Astrocyte (in vitro differentiated cells and primary cell): Measurements from ENCODE around the gene IKZF2.

Experiments used
- EZH2 ChIP-seq: IDR thresholded peaks from 2 replicates; pipeline ENCODE4 v1.6.1; 2012; ENCODE audit warnings: mild to moderate bottlenecking, low read length, inconsistent platforms; ENCODE audit not compliant: insufficient read depth
- TF ChIP-seq, protein P1 (sequence below): IDR thresholded peaks from 2 replicates; pipeline ENCODE4 v1.5.1; 2011; ENCODE audit warnings: low read depth, mild to moderate bottlenecking, inconsistent platforms, low read length, moderate library complexity; ENCODE audit not compliant: insufficient read depth

DNA sequence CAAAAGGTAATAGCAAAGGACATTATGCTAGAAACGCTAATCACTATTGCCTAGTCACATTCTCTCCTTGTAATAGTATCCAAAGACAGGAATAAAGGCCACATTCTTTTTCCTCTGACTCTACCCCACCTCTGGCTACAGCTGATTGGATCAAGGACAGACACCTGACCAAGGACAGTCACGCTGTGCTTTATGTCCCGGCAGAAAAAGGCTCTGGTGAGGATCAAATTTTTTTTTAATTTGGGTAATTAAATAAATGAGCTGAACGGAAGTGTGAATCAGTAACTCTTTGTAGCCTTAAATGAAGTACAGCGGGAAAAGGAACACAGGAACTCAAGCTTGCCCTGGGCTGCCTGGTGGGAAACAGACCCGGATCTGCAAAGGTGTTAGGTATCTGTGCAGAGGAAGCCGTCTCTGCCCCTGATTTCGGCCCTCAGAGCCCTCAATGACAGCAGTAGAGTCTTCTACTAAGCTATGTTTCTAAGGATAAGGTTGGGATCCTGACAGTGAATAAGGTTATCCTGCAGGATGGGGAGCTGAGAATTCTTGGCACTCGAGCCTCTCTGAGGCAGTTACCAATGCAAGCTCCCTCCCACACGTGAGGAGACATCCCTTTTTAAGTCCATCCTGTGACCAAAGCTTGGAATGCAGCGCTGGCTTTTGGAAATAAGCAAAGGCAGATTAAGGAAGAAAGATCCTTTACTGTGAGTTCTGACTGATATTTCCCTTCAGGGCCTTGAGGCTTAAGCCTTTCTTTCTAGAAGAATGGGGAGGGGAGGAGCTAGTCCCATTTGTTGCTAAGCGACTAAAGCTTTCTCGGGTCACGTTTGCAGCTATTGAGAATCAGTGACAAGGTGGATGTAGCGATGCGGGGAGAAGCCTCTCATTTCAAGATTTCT lies 37.8 kb upstream of the IKZF2 start:
- TF ChIP-seq, protein P1, sequence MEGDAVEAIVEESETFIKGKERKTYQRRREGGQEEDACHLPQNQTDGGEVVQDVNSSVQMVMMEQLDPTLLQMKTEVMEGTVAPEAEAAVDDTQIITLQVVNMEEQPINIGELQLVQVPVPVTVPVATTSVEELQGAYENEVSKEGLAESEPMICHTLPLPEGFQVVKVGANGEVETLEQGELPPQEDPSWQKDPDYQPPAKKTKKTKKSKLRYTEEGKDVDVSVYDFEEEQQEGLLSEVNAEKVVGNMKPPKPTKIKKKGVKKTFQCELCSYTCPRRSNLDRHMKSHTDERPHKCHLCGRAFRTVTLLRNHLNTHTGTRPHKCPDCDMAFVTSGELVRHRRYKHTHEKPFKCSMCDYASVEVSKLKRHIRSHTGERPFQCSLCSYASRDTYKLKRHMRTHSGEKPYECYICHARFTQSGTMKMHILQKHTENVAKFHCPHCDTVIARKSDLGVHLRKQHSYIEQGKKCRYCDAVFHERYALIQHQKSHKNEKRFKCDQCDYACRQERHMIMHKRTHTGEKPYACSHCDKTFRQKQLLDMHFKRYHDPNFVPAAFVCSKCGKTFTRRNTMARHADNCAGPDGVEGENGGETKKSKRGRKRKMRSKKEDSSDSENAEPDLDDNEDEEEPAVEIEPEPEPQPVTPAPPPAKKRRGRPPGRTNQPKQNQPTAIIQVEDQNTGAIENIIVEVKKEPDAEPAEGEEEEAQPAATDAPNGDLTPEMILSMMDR, result no peak
- TF ChIP-seq EZH2, result no peak
